ENCODE measurements around the gene ARL3. TPM values are rescaled to one million over a fixed set of nuclear protein-coding genes. Genes with fewer than 3 reads are reported as not detected.

Gene ARL3
- total RNA-seq, 1 experiment from 2014 or later: 12.1 TPM

- Histone ChIP-seq H3K4me1 (replicated peaks) (peaks cover 50% of the 10 kb centered on the region), H3K4me3 (no peak overlapping the region), H3K9me3 (replicated peaks) (no peaks in the 10 kb centered on the region), H3K27me3 (replicated peaks) (no peaks in the 10 kb centered on the region), H3K36me3 (peaks cover 6% of the 10 kb centered on the region), H3K27ac (no peak overlapping the region)
- peak; percentile 65 to 80 for DNase-seq (ENCODE audit: low read depth in 1 of 2, low spot score in 2 of 2)
Measured at GRCh38 chr10:102678842-102679289, 35.3 kb downstream of the ARL3 start.

DNA sequence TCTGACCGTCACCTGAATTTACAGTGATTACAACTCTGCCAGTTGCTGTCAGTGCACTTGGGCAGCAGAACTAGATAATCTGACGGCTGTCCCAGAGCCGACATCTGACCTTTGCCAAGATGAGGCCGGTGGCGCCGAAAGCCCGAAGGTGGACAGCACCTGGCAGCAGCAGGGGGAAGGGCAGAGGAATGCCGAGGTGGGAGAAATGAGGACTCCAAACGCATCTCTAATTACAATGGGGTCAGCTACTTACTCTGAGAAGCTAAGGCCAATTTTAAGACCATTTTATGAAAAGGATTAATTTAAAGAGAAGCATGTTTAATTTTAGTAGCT lies 36.2 kb downstream of the ARL3 start:
- Histone ChIP-seq H3K4me1 (replicated peaks) (peaks cover 54% of the 10 kb centered on the region), H3K27me3 (replicated peaks) (no peaks in the 10 kb centered on the region), H3K36me3 (peaks cover 3% of the 10 kb centered on the region), H3K27ac (no peak overlapping the region), H3K4me3 (no peak overlapping the region), H3K9me3 (replicated peaks) (no peaks in the 10 kb centered on the region)
- DNase-seq (ENCODE audit: low read depth in 1 of 2, low spot score in 2 of 2): no peak

- Histone ChIP-seq H3K27me3 (replicated peaks) (no peaks in the 10 kb centered on the region), H3K9me3 (replicated peaks) (no peaks in the 10 kb centered on the region), H3K36me3 (peaks cover 3% of the 10 kb centered on the region), H3K27ac (peak overlapping the region; percentile 62; the same call in 1 of the 2 replicates), H3K4me1 (replicated peaks) (peaks cover 54% of the 10 kb centered on the region), H3K4me3 (no peak overlapping the region)
- DNase-seq (ENCODE audit: low read depth in 1 of 2, low spot score in 2 of 2): no peak
Measured at GRCh38 chr10:102677331-102678067, 36.7 kb downstream of the ARL3 start.

DNA sequence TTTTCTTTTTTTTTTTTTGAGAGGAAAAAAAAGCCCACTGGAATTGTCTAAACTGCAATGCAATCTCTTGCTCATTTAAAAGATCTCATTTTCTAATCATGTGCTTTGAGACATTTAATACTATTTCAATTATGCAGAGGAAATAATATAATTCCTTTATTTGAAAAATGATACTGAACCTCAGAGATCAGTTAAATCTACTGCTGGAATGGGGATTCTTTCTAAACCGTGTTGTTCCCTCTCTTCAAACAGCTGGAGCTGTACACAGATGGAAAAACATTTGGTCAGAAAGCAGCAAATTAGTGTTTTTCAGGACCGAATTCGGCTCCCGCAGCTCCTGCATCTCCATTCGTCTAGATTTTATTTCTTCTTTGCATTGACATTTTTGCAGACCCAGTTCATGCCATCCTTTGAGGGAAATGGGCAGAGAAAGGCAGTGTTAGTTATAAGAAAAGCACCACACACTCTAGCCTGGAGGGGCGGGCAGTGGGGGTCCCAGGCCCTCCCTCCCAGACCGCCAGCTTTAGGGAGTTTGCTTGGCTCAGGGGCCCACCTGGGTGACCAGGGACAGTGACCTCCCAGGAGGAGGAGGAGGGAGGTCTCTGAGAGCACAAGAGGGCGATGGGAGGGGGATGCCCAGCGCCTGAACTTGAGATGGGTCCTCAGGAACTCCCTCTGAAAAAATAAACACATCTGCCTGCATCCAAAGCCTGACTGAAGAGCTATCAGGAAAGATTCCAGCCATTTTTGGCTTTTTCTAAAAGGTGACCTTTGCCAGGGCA lies 37.5 kb downstream of the ARL3 start:
- peaks cover 54% of the 10 kb centered on the region for H3K4me1 ChIP-seq (replicated peaks)

GRCh38 chr10:102675666-102676533 lies 38.3 kb downstream of the ARL3 start:
- no peak overlapping the region for H3K4me3 ChIP-seq
- H3K4me1 ChIP-seq (replicated peaks): peaks cover 54% of the 10 kb centered on the region
- H3K27me3 ChIP-seq (replicated peaks): no peaks in the 10 kb centered on the region
- no peaks in the 10 kb centered on the region for H3K36me3 ChIP-seq
- H3K27ac ChIP-seq: peak overlapping the region; percentile 72
- DNase-seq (ENCODE audit: low read depth in 1 of 2, low spot score in 2 of 2): peak; percentile 88 to 91
- H3K9me3 ChIP-seq (replicated peaks): no peaks in the 10 kb centered on the region

More for the DNA sequence above, 37.5 kb downstream of the ARL3 start:
- H3K4me3 ChIP-seq: no peak overlapping the region
- no peaks in the 10 kb centered on the region for H3K9me3 ChIP-seq (replicated peaks)
- H3K27me3 ChIP-seq (replicated peaks): no peaks in the 10 kb centered on the region
- DNase-seq (ENCODE audit: low read depth in 1 of 2, low spot score in 2 of 2): peak in 1 of 2 experiments; percentile 58
- peaks cover 3% of the 10 kb centered on the region for H3K36me3 ChIP-seq
- peak overlapping the region; percentile 62 for H3K27ac ChIP-seq

- H3K36me3 ChIP-seq: no peaks in the 10 kb centered on the region
- peaks cover 54% of the 10 kb centered on the region for H3K4me1 ChIP-seq (replicated peaks)
- no peaks in the 10 kb centered on the region for H3K9me3 ChIP-seq (replicated peaks)
- H3K27ac ChIP-seq: peak overlapping the region; percentile 72
- DNase-seq (ENCODE audit: low read depth in 1 of 2, low spot score in 2 of 2): peak in 1 of 2 experiments; percentile 28
- H3K4me3 ChIP-seq: no peak overlapping the region
- H3K27me3 ChIP-seq (replicated peaks): no peaks in the 10 kb centered on the region
Measured at GRCh38 chr10:102675011-102675665, 39.1 kb downstream of the ARL3 start.

- no peak overlapping the region for H3K4me3 ChIP-seq
- peaks cover 59% of the 10 kb centered on the region for H3K4me1 ChIP-seq (replicated peaks)
Measured at GRCh38 chr10:102674566-102674965, 39.6 kb downstream of the ARL3 start.

DNA sequence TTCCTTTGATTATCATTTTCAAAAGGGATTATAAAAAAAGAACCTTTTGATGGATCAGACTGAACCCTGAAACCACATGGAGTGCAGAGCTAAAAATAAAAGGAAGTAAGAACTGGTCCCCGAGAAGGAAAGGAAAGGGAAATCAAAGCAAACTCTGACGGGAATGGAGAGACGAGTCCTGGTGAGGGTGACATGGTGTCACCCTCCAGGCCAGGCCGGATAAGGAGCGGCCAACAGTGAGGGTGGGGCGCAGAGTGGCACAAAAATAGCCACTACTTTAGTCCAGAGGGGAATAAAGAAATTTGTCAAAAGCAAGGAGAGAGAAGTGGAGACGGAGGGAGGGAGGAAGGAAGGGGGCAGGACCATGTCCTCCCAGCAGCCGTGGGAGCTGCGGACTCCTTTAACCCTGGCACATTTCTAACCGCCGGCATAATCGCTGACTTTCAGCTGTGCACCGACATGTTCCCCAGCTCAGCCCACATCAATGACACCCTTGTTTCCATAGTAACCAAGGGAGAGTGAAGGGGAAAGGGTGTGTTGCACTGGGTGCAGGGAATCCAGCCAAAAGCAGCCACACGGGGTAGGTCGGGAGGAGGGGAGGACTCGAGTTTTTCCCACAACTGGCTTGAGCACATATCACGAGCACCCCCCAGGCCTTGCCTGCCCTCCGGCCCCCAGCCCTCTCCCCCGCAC lies 40.2 kb downstream of the ARL3 start:
- no peaks in the 10 kb centered on the region for H3K27me3 ChIP-seq (replicated peaks)
- H3K9me3 ChIP-seq (replicated peaks): no peaks in the 10 kb centered on the region
- no peak overlapping the region for H3K4me3 ChIP-seq
- H3K27ac ChIP-seq: peak overlapping the region; percentile 10
- no peaks in the 10 kb centered on the region for H3K36me3 ChIP-seq
- H3K4me1 ChIP-seq (replicated peaks): peaks cover 62% of the 10 kb centered on the region
- DNase-seq (ENCODE audit: low read depth in 1 of 2, low spot score in 2 of 2): peak; percentile 42 to 68

More at GRCh38 chr10:102674566-102674965, 39.6 kb downstream of the ARL3 start:
- Histone ChIP-seq H3K36me3 (no peaks in the 10 kb centered on the region), H3K27me3 (replicated peaks) (no peaks in the 10 kb centered on the region), H3K27ac (peak overlapping the region; percentile 10; the same call in 1 of the 2 replicates), H3K9me3 (replicated peaks) (no peaks in the 10 kb centered on the region)
- DNase-seq (ENCODE audit: low read depth in 1 of 2, low spot score in 2 of 2): no peak

DNA sequence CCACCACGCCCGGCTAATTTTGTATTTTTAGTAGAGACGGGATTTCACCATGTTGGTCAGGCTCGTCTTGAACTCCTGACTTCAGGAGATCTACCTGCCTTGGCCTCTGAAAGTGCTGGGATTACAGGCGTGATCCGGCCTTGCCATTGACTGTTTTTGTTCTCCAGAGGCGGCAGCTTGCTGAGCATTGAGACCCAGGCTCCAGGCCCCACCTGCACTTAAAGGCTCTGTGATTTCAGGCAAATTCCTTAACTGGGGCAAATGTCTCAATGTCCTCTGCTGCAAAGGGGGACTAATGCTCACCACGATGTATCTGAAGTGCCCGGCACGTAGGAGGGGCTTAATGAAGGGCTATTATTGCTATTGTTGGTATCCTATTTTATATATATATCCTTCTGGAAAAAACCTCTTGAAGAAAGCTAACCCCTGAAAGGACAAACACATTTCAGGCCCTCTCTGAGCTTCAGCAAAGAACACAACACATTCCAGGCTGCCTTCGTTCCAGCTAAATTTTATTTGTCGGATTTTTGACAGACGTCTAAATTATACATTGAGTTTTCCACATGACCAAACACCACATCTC lies 40.9 kb downstream of the ARL3 start:
- no peak for DNase-seq (ENCODE audit: low read depth in 1 of 2, low spot score in 2 of 2)
- H3K4me1 ChIP-seq (replicated peaks): peaks cover 56% of the 10 kb centered on the region
- peak overlapping the region; percentile 10; the same call in 1 of the 2 replicates for H3K27ac ChIP-seq
- no peaks in the 10 kb centered on the region for H3K36me3 ChIP-seq
- no peaks in the 10 kb centered on the region for H3K27me3 ChIP-seq (replicated peaks)
- no peaks in the 10 kb centered on the region for H3K9me3 ChIP-seq (replicated peaks)
- H3K4me3 ChIP-seq: no peak overlapping the region

DNA sequence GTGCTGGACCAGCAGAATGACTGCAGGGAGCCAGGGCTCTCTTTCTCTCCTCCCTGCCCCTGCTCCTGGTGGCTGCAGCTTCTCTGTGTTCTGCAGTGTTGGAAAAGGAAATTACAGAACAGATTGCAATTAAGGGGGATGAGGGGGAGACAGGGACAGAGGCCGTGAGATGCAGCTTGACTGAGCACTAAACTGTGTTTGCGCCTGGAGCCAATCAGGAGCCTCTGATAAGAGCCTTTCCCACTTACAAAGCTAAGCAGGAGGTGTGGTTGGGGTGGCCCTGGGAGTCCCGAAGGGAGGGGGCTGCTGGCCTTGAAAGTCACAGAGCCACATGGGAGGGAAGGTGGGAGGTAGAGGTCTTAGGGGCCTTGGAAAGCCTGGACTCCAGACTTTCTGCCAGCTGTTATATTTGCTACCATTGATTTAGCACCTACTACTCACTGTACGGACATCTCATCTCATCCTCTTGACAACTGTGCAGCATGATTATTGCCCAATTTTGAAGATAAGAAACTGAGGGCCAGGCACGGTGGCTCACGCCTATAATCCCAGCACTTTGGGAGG lies 43.2 kb downstream of the ARL3 start:
- no peak for DNase-seq (ENCODE audit: low read depth in 1 of 2, low spot score in 2 of 2)
- Histone ChIP-seq H3K4me1 (replicated peaks) (peaks cover 37% of the 10 kb centered on the region), H3K27me3 (replicated peaks) (no peaks in the 10 kb centered on the region), H3K4me3 (no peak overlapping the region), H3K36me3 (no peaks in the 10 kb centered on the region), H3K9me3 (replicated peaks) (no peaks in the 10 kb centered on the region), H3K27ac (no peak overlapping the region)

GRCh38 chr10:102670065-102670670 lies 44.0 kb downstream of the ARL3 start:
- Histone ChIP-seq H3K27me3 (replicated peaks) (no peaks in the 10 kb centered on the region), H3K4me1 (replicated peaks) (peaks cover 29% of the 10 kb centered on the region), H3K27ac (no peak overlapping the region), H3K36me3 (no peaks in the 10 kb centered on the region), H3K9me3 (replicated peaks) (no peaks in the 10 kb centered on the region), H3K4me3 (no peak overlapping the region)
- no peak for DNase-seq (ENCODE audit: low read depth in 1 of 2, low spot score in 2 of 2)

All from SJSA1 (cell line).